ENCODE results near the gene FOXA1. TPM values are rescaled to one million over a fixed set of nuclear protein-coding genes. Genes with fewer than 3 reads are reported as not detected.

Gene FOXA1
- total and polyA plus RNA-seq, 9 of the 15 experiments (the other 6 are each of a cell fraction or from before 2014, with no cell fraction given) = 0.20 to 3.0 (median 1.3) TPM

- POLR2A ChIA-PET = no interaction called here
- Histone ChIP-seq H3K4me1 (replicated peaks in 1 of 2; ENCODE audit: control insufficient read depth in 2 of 2, insufficient read depth in 2 of 2, low read length in 2 of 2) (peaks cover 0 to 13% of the 10 kb centered on the region in 2 experiments; a peak in 1 of 5 replicates), H3K4me2 (ENCODE audit: insufficient read depth, low read length) (no peak overlapping the region), H2AFZ (ENCODE audit: low read depth, low read length) (no peak overlapping the region), H3K9me1 (ENCODE audit: control insufficient read depth, insufficient read depth, low read length) (no peaks in the 10 kb centered on the region), H4K20me1 (replicated peaks; ENCODE audit: control insufficient read depth, insufficient read depth, low read length) (no peaks in the 10 kb centered on the region), H3K79me2 (ENCODE audit: control insufficient read depth, insufficient read depth, low read length) (no peaks in the 10 kb centered on the region), H3K27ac (ENCODE audit: extremely low read depth, low read depth, low read length) (no peak overlapping the region), H3K27me3 (ENCODE audit: control insufficient read depth in 2 of 2, insufficient read depth in 2 of 2, low read length in 2 of 2) (no peaks in the 10 kb centered on the region; a peak in 1 of 5 replicates), H3K9ac (ENCODE audit: insufficient read depth in 1 of 2, low read depth in 2 of 2, low read length in 2 of 2) (no peak overlapping the region), H3K9me3 (replicated peaks; ENCODE audit: control insufficient read depth, insufficient read depth, low read depth, low read length) (no peaks in the 10 kb centered on the region), H3K4me3 (no peak overlapping the region), H3K36me3 (ENCODE audit: control insufficient read depth, insufficient read depth, low read length) (no peaks in the 10 kb centered on the region)
- CTCF ChIA-PET (ENCODE audit: low intra/inter-chr PET ratio) = no interaction called here
- ATAC-seq (no peak), FAIRE-seq (no peak), DNase-seq (ENCODE audit: extremely low read depth in 1 of 4, low spot score in 3 of 4) (no peak)
- no TSS peak for BruUV-seq (replicated peaks)
- 54% methylated on average over 6 of the region's 23 CpGs for WGBS (ENCODE audit: insufficient coverage, low coverage, missing lambda C conversion rate)
- in situ Hi-C loops (cut with MboI) = loop anchor here (25.0 kb wide), 1 partner anchor 323 kb away; no protein-coding TSS in a partner anchor
- intact Hi-C loops (cut with micrococcal nuclease) = no loop called here
- no peak for TF ChIP-seq ZNF23 (CRISPR knock-in tag; IDR thresholded peaks at IDR 0.05)
- TF ChIP-seq BMI1 (IDR thresholded peaks at IDR 0.05; ENCODE audit: low read length) = no peak
- peak; percentile 42; the same call in 1 of the 2 replicates for TF ChIP-seq ZBTB33 (CRISPR knock-in tag; IDR thresholded peaks at IDR 0.05)
- TF ChIP-seq, protein P1, sequence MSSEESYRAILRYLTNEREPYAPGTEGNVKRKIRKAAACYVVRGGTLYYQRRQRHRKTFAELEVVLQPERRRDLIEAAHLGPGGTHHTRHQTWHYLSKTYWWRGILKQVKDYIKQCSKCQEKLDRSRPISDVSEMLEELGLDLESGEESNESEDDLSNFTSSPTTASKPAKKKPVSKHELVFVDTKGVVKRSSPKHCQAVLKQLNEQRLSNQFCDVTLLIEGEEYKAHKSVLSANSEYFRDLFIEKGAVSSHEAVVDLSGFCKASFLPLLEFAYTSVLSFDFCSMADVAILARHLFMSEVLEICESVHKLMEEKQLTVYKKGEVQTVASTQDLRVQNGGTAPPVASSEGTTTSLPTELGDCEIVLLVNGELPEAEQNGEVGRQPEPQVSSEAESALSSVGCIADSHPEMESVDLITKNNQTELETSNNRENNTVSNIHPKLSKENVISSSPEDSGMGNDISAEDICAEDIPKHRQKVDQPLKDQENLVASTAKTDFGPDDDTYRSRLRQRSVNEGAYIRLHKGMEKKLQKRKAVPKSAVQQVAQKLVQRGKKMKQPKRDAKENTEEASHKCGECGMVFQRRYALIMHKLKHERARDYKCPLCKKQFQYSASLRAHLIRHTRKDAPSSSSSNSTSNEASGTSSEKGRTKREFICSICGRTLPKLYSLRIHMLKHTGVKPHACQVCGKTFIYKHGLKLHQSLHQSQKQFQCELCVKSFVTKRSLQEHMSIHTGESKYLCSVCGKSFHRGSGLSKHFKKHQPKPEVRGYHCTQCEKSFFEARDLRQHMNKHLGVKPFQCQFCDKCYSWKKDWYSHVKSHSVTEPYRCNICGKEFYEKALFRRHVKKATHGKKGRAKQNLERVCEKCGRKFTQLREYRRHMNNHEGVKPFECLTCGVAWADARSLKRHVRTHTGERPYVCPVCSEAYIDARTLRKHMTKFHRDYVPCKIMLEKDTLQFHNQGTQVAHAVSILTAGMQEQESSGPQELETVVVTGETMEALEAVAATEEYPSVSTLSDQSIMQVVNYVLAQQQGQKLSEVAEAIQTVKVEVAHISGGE (CRISPR knock-in tag; IDR thresholded peaks at IDR 0.05) = peak in 1 of 3 experiments; percentile 28; a peak in 1 of 6 replicates
- TF ChIP-seq REST (IDR thresholded peaks at IDR 0.05; ENCODE audit: borderline replicate concordance) = no peak
- no peak for TF ChIP-seq REST (CRISPR knock-in tag; IDR thresholded peaks at IDR 0.05; ENCODE audit: low read depth)
Observed at GRCh38 chr14:37585101-37585511, 9.9 kb downstream of the FOXA1 start.
